ENCODE measurements around the gene AKAP13. TPM values are rescaled to one million over a fixed set of nuclear protein-coding genes. Genes with fewer than 3 reads are reported as not detected.

Gene AKAP13
- total and polyA plus RNA-seq, 2 of the 13 experiments (the other 11 are each of a cell fraction or from before 2014, with no cell fraction given) = 6.7 to 27.1 TPM

DNA sequence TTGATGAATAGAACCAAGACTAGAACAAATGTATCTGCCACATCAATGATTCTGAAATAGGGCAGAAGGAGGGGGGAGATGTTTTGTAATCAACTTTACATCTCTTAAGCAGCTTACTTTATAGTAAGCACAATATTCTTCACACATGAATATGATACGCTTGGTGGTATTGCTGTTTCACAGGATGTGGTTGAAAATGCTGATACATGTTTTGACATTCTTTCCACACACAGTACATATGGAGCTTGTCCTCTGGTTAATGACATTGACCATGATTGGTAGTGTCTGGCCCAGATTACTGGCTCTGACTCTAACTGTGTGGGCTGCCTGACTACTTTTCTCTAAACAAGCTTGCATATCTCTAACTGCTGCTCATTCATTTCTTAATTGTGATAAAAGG, 245.5 kb downstream of the AKAP13 start:
- Histone ChIP-seq H3K4me3 (replicated peaks in 1 of 3; ENCODE audit: insufficient read depth in 1 of 3, low read depth in 2 of 3, low read length in 3 of 3) (no peak overlapping the region), H3K27me3 (ENCODE audit: control insufficient read depth in 1 of 2, insufficient read depth in 2 of 2, low read length in 2 of 2) (no peaks in the 10 kb centered on the region), H4K20me1 (ENCODE audit: insufficient read depth, low read length) (no peaks in the 10 kb centered on the region), H3K27ac (ENCODE audit: extremely low read length, insufficient read depth, low read length) (no peak overlapping the region), H3K4me1 (ENCODE audit: insufficient read depth, low read length) (peaks cover 16% of the 10 kb centered on the region), H3K9ac (ENCODE audit: insufficient read depth, low read depth, low read length) (no peak overlapping the region), H3K79me2 (ENCODE audit: insufficient read depth, low read length) (no peaks in the 10 kb centered on the region), H3K4me2 (ENCODE audit: low read depth, low read length) (no peak overlapping the region), H3K9me3 (ENCODE audit: low read length) (no peaks in the 10 kb centered on the region), H3K36me3 (replicated peaks in 1 of 2; ENCODE audit: control insufficient read depth in 1 of 2, insufficient read depth in 2 of 2, low read length in 2 of 2) (peaks cover 0 to 4% of the 10 kb centered on the region in 2 experiments; a peak in 2 of 5 replicates), H2AFZ (ENCODE audit: low read length) (no peak overlapping the region)
- CTCF ChIA-PET (ENCODE audit: low intra/inter-chr PET ratio, low total read pairs) = no interaction called here
- ATAC-seq (no peak), FAIRE-seq (no peak), DNase-seq (ENCODE audit: low spot score) (no peak)
- no TSS peak for BruUV-seq (replicated peaks)
- in situ Hi-C loops (cut with HindIII; ENCODE audit: extremely low pct_ligation_motif_present, low pct_unique_long_range_greater_than_20kb) (no loop called here), intact Hi-C loops (cut with micrococcal nuclease; ENCODE audit: unreplicated experiment) (no loop called here)
- 92% methylated on average over 1 of the region's 1 CpG for WGBS (ENCODE audit: low lambda C conversion rate)
- POLR2A ChIA-PET = no interaction called here
- no peak for TF ChIP-seq ZNF510 (CRISPR knock-in tag; IDR thresholded peaks at IDR 0.05; ENCODE audit: low read depth)
- TF ChIP-seq ZNF383 (CRISPR knock-in tag; IDR thresholded peaks at IDR 0.05; ENCODE audit: borderline replicate concordance) = no peak
- no peak for TF ChIP-seq ERF (CRISPR knock-in tag; IDR thresholded peaks at IDR 0.05)
- no peak for TF ChIP-seq FOXK2 (IDR thresholded peaks at IDR 0.05)
- no peak for TF ChIP-seq ZNF589 (CRISPR knock-in tag; conservative IDR thresholded peaks at IDR 0.05)
- TF ChIP-seq HCFC1 (IDR thresholded peaks at IDR 0.05; ENCODE audit: low read depth, low read length) = no peak
- TF ChIP-seq, protein P1, sequence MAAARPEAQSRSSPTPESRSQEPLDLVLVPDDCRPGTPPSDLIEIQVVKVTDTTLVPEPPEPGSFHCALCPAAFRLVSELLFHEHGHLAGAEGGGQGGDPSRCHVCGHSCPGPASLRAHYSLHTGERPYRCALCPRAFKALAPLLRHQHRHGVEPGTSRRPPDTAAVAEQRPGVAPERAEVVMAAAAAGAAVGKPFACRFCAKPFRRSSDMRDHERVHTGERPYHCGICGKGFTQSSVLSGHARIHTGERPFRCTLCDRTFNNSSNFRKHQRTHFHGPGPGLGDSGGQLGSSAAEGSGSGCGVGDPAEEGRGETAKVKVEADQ (CRISPR knock-in tag; IDR thresholded peaks at IDR 0.05; ENCODE audit: borderline replicate concordance) = no peak
- TF ChIP-seq, protein P2, sequence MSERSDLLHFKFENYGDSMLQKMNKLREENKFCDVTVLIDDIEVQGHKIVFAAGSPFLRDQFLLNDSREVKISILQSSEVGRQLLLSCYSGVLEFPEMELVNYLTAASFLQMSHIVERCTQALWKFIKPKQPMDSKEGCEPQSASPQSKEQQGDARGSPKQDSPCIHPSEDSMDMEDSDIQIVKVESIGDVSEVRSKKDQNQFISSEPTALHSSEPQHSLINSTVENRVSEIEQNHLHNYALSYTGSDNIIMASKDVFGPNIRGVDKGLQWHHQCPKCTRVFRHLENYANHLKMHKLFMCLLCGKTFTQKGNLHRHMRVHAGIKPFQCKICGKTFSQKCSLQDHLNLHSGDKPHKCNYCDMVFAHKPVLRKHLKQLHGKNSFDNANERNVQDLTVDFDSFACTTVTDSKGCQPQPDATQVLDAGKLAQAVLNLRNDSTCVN (CRISPR knock-in tag; IDR thresholded peaks at IDR 0.05; ENCODE audit: borderline replicate concordance) = no peak
- TF ChIP-seq GLI4 (CRISPR knock-in tag; IDR thresholded peaks at IDR 0.05; ENCODE audit: borderline replicate concordance) = no peak
- TF ChIP-seq, protein P3, sequence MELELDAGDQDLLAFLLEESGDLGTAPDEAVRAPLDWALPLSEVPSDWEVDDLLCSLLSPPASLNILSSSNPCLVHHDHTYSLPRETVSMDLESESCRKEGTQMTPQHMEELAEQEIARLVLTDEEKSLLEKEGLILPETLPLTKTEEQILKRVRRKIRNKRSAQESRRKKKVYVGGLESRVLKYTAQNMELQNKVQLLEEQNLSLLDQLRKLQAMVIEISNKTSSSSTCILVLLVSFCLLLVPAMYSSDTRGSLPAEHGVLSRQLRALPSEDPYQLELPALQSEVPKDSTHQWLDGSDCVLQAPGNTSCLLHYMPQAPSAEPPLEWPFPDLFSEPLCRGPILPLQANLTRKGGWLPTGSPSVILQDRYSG (CRISPR knock-in tag; IDR thresholded peaks at IDR 0.05) = no peak
- TF ChIP-seq, protein P4, sequence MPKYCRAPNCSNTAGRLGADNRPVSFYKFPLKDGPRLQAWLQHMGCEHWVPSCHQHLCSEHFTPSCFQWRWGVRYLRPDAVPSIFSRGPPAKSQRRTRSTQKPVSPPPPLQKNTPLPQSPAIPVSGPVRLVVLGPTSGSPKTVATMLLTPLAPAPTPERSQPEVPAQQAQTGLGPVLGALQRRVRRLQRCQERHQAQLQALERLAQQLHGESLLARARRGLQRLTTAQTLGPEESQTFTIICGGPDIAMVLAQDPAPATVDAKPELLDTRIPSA (CRISPR knock-in tag; IDR thresholded peaks at IDR 0.05; ENCODE audit: borderline replicate concordance) = no peak
- TF ChIP-seq YEATS2 (CRISPR knock-in tag; IDR thresholded peaks at IDR 0.05; ENCODE audit: borderline replicate concordance) = no peak
- TF ChIP-seq, protein P5, sequence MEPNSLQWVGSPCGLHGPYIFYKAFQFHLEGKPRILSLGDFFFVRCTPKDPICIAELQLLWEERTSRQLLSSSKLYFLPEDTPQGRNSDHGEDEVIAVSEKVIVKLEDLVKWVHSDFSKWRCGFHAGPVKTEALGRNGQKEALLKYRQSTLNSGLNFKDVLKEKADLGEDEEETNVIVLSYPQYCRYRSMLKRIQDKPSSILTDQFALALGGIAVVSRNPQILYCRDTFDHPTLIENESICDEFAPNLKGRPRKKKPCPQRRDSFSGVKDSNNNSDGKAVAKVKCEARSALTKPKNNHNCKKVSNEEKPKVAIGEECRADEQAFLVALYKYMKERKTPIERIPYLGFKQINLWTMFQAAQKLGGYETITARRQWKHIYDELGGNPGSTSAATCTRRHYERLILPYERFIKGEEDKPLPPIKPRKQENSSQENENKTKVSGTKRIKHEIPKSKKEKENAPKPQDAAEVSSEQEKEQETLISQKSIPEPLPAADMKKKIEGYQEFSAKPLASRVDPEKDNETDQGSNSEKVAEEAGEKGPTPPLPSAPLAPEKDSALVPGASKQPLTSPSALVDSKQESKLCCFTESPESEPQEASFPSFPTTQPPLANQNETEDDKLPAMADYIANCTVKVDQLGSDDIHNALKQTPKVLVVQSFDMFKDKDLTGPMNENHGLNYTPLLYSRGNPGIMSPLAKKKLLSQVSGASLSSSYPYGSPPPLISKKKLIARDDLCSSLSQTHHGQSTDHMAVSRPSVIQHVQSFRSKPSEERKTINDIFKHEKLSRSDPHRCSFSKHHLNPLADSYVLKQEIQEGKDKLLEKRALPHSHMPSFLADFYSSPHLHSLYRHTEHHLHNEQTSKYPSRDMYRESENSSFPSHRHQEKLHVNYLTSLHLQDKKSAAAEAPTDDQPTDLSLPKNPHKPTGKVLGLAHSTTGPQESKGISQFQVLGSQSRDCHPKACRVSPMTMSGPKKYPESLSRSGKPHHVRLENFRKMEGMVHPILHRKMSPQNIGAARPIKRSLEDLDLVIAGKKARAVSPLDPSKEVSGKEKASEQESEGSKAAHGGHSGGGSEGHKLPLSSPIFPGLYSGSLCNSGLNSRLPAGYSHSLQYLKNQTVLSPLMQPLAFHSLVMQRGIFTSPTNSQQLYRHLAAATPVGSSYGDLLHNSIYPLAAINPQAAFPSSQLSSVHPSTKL (CRISPR knock-in tag; IDR thresholded peaks at IDR 0.05) = no peak
- no peak for TF ChIP-seq SNAI1 (CRISPR knock-in tag; IDR thresholded peaks at IDR 0.05; ENCODE audit: borderline replicate concordance)
- no peak for TF ChIP-seq STAG1 (CRISPR knock-in tag; IDR thresholded peaks at IDR 0.05)
- no peak for TF ChIP-seq IRX3 (CRISPR knock-in tag; IDR thresholded peaks at IDR 0.05; ENCODE audit: borderline replicate concordance, low read depth)
